AG09309 (cell line): ENCODE results near the gene TNFAIP6.

Source experiments
- DNase-seq: peaks from one replicate; pipeline ENCODE4 v3.0.0-alpha.2; 2010; ENCODE audit warnings: low read depth
- H3K4me3 ChIP-seq: 2 replicates; pipeline ENCODE4 v1.5.1; 2011; ENCODE audit warnings: mild to moderate bottlenecking, low read depth, low read length, moderate library complexity; ENCODE audit not compliant: control insufficient read depth
- TF ChIP-seq, protein P1 (sequence below): IDR thresholded peaks from 2 replicates; pipeline ENCODE4 v1.5.1; 2011; ENCODE audit warnings: mild to moderate bottlenecking, low read depth, low read length, inconsistent platforms; ENCODE audit not compliant: insufficient read depth, control insufficient read depth; ENCODE audit errors: missing control alignments

TNFAIP6 gene

DNA sequence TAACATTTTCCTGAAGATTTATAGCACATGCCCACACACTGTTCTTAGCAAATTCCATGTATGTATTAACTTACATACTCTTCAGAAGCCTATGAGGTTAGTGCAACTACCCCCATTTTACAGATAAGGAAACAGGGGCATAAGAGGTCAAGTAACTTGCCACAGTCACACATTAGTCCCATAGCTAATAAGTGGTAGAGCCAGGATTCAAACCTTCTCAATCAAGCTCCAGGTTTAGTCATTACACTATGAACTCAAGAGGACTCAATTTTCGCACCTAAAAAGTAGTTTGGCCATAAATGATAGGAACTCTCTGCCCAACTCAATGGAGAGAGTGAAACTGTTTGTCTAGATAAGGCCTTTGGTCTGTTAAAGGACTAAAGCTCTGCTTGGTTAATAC lies 42.6 kb downstream of the TNFAIP6 start:
- no peak overlapping the region for H3K4me3 ChIP-seq
- TF ChIP-seq, protein P1, sequence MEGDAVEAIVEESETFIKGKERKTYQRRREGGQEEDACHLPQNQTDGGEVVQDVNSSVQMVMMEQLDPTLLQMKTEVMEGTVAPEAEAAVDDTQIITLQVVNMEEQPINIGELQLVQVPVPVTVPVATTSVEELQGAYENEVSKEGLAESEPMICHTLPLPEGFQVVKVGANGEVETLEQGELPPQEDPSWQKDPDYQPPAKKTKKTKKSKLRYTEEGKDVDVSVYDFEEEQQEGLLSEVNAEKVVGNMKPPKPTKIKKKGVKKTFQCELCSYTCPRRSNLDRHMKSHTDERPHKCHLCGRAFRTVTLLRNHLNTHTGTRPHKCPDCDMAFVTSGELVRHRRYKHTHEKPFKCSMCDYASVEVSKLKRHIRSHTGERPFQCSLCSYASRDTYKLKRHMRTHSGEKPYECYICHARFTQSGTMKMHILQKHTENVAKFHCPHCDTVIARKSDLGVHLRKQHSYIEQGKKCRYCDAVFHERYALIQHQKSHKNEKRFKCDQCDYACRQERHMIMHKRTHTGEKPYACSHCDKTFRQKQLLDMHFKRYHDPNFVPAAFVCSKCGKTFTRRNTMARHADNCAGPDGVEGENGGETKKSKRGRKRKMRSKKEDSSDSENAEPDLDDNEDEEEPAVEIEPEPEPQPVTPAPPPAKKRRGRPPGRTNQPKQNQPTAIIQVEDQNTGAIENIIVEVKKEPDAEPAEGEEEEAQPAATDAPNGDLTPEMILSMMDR: no peak
- DNase-seq: no peak

DNA sequence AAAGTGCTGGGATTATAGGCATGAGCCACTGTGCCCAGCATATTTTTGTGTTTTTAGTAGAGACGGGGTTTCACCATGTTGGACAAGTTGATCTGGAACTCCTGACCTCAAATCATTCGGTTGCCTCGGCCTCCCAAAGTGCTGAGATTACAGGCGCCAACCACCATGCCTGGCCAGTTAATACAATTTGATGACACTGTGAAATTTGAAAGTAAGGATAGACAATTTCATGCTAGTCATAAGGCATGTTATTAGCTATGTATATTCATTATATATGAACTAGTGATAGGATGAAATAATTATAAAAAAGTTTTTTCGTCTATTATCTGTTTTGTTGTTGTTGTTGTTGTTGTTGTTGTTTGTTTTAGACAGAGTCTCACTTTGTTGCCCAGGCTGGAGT lies 43.8 kb downstream of the TNFAIP6 start:
- no peak for DNase-seq
- TF ChIP-seq, protein P1: no peak
- no peak overlapping the region for H3K4me3 ChIP-seq

DNA sequence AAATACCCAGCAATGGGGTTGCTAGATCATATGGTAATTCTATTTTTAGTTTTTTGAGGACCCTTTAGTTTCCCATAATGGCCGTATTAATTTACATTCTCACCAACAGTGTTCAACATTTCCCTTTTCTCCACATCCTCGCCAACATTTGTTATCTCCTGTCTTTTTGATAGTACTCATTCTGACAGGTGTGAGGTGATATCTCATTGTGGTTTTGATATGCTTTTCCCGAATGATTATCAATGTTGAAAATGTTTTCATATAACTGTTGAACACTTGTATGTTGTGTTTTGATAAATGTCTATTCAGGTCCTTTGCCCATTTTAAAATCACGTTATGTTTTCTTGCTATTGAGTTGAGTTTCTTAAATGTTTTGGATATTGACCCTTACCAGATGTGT lies 46.5 kb downstream of the TNFAIP6 start:
- H3K4me3 ChIP-seq: no peak overlapping the region
- no peak for DNase-seq
- TF ChIP-seq, protein P1: no peak

DNA sequence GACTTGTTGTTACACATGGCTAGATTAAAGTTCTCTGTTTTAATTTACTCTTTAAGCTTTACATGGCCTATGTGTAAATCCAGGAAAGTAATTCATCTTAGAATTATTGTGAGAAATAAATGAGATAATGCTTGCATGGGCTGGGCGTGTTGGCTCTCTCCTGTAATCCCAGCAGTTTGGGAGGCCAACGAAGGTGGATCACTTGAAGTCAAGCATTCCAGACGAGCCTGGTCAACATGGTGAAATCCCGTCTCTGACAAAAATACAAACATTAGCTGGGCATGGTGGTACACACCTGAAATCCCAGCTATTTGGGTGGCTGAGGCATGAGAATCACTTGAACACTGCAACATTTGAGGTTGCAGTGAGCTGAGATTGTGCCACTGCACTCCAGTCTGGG lies 48.0 kb downstream of the TNFAIP6 start:
- DNase-seq: no peak
- no peak overlapping the region for H3K4me3 ChIP-seq
- TF ChIP-seq, protein P1: no peak

DNA sequence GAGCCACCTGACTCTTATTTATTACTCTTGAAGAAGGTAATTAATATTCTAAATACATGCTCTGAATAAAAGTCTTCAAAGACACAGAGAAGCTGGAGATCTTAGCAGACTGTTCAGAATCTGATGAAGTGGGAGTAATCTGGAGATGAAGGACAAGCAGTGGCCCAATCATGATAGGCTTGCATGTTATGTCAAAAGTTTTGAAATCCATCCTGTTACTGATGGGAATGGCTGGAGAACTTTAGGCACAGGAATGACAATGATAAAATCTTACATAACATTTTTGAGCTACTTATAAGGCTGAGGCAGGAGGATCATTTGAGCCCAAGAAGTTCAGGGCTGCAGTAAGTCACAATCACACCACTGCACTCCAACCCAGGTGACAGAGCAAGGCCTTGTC lies 49.9 kb downstream of the TNFAIP6 start:
- TF ChIP-seq, protein P1: no peak
- no peak overlapping the region for H3K4me3 ChIP-seq
- no peak for DNase-seq

DNA sequence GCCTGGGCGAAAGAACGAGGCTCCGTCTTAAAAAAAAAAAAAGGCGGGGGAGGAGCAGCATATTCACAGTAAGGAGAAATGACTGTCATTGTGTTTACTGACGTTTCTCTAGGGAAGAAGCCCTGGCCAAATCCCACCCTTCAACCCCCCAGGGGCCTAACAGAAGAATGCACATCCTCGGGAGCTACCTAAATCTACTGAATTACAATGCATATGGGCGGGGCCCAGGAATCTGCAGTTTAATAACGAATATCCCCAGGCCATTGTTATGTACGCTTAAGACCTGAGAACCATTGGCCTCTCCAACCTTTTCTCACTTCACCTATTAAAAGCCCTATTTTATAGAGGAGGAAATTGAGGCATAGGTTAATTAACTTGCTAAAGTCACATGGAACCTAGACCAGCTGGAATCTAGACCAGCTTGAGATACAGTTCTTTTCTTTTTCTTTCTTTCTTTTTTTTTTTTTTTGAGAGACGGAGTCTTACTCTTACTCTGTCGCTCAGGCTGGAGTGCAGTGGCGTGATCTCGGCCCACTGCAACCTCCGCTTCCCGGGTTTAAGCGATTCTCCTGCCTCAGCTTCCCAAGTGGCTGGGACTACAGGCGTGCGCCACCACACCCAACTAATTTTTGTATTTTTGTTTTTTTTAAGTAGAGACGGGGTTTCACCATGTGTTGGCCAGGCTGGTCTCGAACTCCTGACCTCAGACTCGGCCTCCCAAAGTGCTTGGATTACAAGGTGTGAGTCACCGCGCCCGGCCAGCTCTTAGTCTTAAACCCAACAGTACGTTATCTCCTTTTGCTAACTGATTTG lies 51.6 kb downstream of the TNFAIP6 start:
- no peak for DNase-seq
- no peak overlapping the region for H3K4me3 ChIP-seq
- TF ChIP-seq, protein P1: no peak
